GM20431 (cell line): Measurements from ENCODE around the gene FAM76B.
"Not testable (repeated sequence)": the region's sequence is repeated elsewhere in the genome, so short reads cannot be mapped to it uniquely, and the experiment has no call there.

Experiments
- in situ Hi-C: fragments of 300-500 bp; cut with MseI, MboI; formaldehyde crosslinking; loops from one replicate; pipeline ENCODE4 v1.15.0; 2020; ENCODE audit warnings: low sequenced_read_pairs; ENCODE audit not compliant: unreplicated experiment

Gene FAM76B

GRCh38 chr11:95789506-95790122 is at the start of gene FAM76B:
Gene FAM76B, minus strand, starts transcription at chr11:95789782. Its CDS starts 304 bp downstream, at chr11:95789478.
- in situ Hi-C loops = no loop called here

GRCh38 chr11:95835768-95836488 is 46.3 kb upstream of the FAM76B start:
- in situ Hi-C loops = loop anchor here (25.0 kb wide), 1 partner anchor 526 kb away; no protein-coding TSS in a partner anchor

GRCh38 chr11:95835351-95835750 is 45.8 kb upstream of the FAM76B start:
- in situ Hi-C loops = loop anchor here (25.0 kb wide), 1 partner anchor 527 kb away; no protein-coding TSS in a partner anchor

GRCh38 chr11:95833378-95833777 is 43.8 kb upstream of the FAM76B start:
- in situ Hi-C loops = loop anchor here (25.0 kb wide), 1 partner anchor 529 kb away; no protein-coding TSS in a partner anchor

GRCh38 chr11:95832763-95833162 is 43.2 kb upstream of the FAM76B start:
- in situ Hi-C loops = loop anchor here (25.0 kb wide), 1 partner anchor 530 kb away; no protein-coding TSS in a partner anchor

- in situ Hi-C loops = loop anchor here (25.0 kb wide), 1 partner anchor 531 kb away; no protein-coding TSS in a partner anchor
Measured at GRCh38 chr11:95831198-95831883, 41.8 kb upstream of the FAM76B start.

- in situ Hi-C loops = loop anchor here (25.0 kb wide), 1 partner anchor 533 kb away; no protein-coding TSS in a partner anchor
Measured at GRCh38 chr11:95829580-95830259, 40.1 kb upstream of the FAM76B start.

GRCh38 chr11:95827696-95828095 is 38.1 kb upstream of the FAM76B start:
- in situ Hi-C loops = loop anchor here (25.0 kb wide), 1 partner anchor 535 kb away; no protein-coding TSS in a partner anchor

GRCh38 chr11:95821640-95822039 is 32.1 kb upstream of the FAM76B start:
- in situ Hi-C loops = no loop called here

GRCh38 chr11:95816037-95816436 is 26.5 kb upstream of the FAM76B start:
- in situ Hi-C loops = no loop called here

GRCh38 chr11:95811052-95811451 is 21.5 kb upstream of the FAM76B start:
- in situ Hi-C loops = not testable (repeated sequence)

- in situ Hi-C loops = not testable (repeated sequence)
Measured at GRCh38 chr11:95806464-95806863, 16.9 kb upstream of the FAM76B start.

- in situ Hi-C loops = no loop called here
Measured at GRCh38 chr11:95805869-95806268, 16.3 kb upstream of the FAM76B start.

GRCh38 chr11:95803973-95804372 is 14.4 kb upstream of the FAM76B start:
- in situ Hi-C loops = no loop called here

GRCh38 chr11:95802806-95803205 is 13.2 kb upstream of the FAM76B start:
- in situ Hi-C loops = no loop called here

GRCh38 chr11:95800438-95800837 is 10.9 kb upstream of the FAM76B start:
- in situ Hi-C loops = no loop called here

GRCh38 chr11:95799546-95799945 is 10.0 kb upstream of the FAM76B start:
- in situ Hi-C loops = no loop called here

- in situ Hi-C loops = no loop called here
Measured at GRCh38 chr11:95796501-95796900, 6.9 kb upstream of the FAM76B start.

GRCh38 chr11:95795627-95796295 is 6.2 kb upstream of the FAM76B start:
- in situ Hi-C loops = no loop called here

GRCh38 chr11:95794086-95794485 is 4.5 kb upstream of the FAM76B start:
- in situ Hi-C loops = no loop called here
